HPDE6-E6E7 (cell line): ENCODE data around the gene GINS1.
"Not testable (repeated sequence)": the region's sequence is repeated elsewhere in the genome, so short reads cannot be mapped to it uniquely, and the experiment has no call there.

ENCODE experiments used
- DNase-seq: peaks from one replicate; pipeline ENCODE4 v3.0.0; 2011; ENCODE audit warnings: missing footprints; ENCODE audit errors: extremely low spot score

GINS1 gene

DNA sequence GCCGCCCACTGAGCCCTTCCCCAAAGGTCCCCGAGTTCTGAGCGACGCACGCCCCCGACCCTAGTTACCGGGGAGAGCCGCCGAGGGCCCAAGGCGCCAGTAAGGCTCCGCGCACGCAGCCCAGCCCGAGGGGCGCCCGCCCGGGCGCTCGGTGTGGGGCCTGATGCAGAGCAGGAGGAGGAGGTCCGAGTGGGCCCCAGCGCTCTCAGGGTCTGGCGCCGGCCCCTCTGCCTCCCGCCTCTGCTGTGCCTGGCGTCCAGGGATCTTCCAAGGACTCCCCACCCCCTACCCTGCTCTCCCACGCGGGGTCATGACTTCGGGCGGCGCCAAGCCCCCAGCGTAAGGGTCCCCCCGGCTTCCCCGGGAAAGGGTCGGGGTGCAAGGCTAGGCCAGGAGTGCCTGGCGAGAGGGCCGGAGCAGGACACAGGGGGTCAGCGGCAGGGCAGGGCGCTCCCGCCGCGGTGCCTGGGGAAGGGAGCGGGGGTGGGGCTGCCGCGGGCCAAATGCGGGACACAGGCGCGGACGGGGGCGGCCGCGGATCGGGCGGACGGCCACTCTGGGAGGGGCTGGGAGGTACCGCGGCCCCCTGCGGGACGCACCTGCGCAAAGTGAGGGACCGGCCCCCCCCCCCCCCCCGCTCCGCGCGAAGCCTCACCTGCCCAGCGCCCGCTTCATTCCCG is 17.5 kb upstream of the GINS1 start:
- DNase-seq = peak; percentile 17

DNA sequence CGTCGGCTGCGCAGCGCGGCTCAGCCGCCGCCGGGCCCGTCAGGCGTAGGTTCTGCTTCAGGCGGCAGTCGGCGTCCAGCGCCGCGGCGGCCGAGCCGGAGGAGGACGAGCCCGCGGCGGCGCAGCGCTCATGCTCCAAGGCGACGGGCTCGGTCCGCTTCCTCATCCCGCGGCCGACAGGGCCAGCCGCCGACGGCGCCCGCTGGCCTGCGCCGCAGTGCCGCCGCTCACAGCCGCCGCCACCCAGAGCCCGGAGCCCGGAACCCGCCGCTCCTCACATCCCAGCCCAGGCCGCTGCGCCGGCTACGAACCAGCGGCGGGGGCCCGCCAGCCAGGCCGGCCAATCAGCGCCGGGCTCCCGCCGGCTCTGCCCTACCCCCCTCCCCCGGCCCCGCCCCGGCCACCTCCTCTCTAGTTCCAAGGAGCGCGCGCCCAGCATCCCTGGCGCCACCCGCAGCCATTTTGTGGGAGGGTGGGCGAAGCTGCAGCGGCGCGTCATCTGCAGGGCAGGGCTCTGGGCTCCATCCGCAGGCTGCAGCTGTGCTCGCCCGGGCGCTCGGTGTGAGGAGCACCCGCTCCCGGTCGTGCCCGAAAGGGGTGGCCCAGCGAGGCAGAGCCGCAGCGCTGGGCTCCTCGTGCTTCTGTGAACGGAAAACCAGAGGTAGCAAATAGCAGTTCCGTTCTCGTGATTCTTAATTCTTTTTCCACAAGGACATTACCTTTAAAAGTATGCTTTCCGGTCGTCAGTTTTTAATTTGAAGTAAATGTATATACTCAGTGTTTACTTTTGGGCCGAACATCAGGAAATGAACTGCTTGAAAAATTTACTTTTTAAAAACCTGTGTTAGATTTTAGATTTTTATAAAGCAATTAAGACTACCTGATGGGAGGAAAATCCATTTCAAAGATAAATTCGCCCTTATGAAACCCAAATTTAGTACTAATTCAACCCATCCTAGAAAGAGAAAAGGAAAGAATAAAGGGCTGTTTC is 16.6 kb upstream of the GINS1 start, which contains the start of gene ABHD12:
ABHD12 (minus strand) TSS at position 298 of the 991 bp plus-strand sequence; CDS start at position 166, 132 bp downstream.
- DNase-seq = peak; percentile 99

DNA sequence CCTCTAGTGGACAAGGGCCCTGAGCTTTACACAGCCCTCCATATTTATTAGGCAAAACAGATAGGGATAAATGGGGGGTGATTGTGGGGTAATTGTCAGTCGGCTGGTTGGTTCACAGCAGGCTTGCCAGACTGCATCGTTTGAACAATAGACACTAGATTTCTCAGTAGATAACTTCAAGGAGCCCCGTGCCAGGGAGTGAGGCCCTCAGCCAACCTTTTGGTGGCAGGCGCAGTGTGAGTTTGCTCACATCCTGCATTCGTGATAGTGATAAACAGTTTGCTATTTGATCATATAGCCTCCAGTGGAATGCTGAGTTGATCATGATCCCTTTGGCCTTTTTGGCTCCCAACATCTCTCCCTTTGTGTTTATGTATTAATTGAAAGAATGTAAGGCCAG is 13.2 kb upstream of the GINS1 start:
- no peak for DNase-seq

DNA sequence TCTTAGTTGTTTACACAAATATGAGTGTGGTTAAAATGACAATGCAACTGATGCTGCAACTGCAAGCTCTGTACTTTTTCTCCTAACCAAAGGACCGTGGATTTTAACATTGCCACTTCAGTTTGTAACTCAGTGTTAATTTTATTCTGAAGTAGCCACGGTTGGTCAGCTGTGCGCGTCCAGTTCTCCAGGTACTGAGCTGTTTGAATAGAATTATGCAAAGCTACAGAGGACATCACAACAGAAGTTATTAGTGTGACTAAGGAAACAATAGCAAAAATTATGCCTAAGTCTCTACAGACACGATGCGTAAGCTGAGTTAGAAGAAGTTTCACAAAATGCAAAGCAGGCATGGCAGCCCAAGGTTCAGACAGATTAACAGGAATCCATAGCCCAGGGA is 12.5 kb upstream of the GINS1 start:
- no peak for DNase-seq

DNA sequence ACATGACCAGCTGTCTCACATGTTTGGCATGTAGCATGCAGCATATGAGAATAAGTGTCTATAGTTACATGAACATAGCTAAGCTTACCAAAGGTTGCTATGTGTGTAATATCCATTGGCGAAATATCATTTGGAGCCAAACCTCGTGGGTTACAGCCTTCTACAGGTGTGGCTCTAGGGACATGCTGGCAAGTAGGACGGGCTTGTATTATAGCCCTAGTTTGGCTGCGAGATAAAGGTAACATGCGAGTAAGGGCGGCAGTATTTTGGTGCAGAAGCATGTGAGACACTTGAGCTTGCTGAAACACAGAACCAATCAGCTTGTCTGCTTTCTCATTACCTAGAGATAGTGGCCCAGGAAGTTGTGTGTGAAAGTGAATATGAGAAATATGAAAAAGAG is 10.4 kb upstream of the GINS1 start:
- no peak for DNase-seq

DNA sequence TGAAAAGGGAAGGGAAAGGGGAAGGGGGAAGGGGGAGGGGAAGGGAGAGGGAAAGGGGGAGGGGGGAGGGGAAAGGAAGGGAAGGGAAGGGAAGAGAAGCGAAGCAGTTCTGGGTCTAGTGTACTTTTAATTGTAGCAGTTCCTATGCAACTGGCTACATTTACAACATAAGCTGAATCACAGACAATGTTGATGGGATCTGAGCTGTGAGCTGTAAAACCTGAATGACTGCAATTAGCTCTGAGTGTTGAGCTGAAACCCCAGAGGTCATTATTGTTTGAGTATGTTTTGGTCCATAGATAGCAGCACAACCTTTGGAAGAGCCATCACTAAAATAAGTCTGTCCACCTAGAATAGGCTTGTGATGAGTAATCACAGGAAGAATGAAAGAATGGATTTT is 9.7 kb upstream of the GINS1 start:
- DNase-seq = no peak

DNA sequence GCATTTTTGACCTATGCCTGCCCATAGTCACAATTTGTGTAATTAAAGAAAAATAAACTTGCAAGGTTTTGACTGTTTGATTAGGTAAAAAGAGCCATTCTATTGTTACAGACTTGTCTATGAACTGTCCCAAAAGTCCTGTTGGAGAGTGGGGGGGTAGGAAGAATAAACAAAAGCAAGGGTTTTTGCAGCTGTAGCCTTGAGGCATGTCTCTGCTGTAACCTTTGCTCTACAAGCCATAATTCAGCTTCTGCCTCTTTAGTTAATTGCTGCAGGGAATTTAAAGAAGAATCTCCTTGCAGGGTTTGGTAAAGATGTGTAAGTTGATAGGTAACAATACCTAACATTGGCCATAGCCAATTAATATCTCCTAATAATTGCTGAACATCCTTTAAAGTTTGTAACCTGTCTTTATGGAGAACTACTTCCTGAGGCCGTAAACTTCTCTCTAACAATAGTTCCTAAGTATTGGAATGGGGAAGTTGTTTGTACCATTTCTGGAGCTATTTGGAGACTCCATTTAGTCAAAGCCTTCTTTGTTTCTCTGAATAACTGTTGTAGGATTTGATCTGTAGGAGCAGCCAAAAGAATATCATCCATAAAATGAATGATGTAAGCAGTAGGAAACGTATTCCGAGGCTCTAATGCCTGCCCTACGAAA is 9.0 kb upstream of the GINS1 start:
- DNase-seq = no peak

DNA sequence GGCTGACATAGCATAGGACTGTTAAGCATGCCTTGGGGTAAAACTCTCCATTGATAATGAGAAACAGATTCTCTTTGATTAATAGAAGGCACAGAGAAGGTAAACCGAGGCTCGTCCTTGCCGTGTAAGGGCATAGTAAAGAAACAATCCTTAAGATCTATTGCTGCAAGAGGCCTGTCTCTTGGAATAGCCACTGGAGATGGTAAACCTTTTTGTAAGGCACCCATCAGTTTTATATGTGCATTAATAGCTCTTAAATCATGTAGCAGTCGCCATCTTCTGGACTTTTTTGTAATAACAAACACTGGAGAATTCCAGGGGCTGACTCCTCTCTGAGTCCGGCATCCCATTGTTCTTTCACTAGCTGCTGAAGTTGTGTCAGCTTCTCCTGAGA is 8.4 kb upstream of the GINS1 start:
- peak; percentile 71 for DNase-seq

DNA sequence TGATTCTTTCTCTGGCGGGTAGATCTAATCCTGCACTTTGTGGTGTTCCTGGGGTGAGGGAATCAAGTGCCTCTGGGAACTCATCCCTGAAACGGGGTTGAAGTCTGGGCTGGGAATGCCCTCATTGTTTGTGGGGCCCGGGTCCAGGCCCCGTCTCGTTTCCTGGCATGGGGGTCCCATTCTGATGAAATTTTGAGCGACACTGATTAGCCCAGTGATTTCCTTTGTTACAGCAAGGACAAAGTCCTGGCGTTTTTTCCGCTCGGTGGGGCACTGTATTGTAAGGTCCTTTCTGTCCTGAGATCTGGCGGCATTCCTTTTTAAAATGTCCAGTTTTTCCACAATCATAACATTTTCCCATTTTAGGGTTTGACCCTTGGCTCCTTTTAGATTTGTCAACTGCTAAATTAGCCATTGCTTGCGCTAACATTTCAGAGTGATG is 7.2 kb upstream of the GINS1 start:
- not testable (repeated sequence) for DNase-seq

DNA sequence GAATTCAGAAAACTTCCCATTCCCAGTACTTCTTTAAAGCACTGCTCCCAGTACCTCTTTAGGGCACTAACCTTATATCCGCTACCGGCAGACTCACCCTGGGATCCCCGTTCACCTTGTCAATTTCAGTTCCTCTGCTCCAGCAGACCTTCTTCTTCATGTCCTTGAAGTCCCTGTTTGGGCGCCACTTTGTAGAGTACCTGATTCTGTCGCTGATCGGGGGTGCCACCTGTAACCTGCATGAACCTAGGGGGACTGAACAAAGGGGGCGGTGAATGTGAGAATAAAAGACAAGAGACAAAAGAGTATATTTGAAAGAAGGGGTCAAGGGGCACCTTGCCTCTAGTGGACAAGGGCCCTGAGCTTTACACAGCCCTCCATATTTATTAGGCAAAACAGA is 4.9 kb upstream of the GINS1 start:
- DNase-seq = no peak

DNA sequence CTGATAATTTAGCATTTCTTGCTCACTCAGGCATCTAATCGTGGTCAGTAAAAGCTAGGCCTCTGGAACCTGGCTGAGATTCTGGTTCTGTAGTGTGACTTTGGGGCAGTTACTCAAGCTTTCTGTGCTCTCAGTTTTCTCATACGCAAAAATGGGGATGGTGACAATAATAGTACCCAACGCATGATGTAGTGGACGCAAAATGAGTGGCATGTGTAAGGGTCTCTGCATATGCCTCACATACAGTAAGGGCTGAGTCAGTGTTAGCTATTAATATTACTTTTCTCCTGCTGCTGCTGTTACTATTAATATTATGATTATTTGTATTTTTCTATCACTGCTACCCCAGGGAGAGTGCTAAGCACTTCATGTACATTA is 686 bp downstream of the GINS1 start:
- no peak for DNase-seq

DNA sequence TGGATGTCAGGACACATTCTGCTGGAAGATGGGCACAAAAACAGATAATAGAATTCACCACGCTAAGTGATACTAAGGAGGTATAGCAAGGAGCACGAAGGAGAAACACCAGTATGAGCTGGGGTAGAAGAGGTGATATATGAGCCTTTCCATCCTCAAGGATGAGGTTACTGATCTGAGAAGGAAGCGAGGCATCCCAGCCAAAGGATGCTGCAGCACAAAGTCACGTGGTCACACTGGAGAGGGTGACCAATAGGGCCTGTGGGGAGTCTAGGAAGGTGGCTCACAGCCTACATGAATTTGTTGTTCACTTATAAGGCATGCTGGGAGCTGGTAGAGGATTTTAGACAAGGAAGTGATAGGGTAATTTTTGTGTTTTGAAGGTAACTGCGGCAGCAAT is 1.4 kb downstream of the GINS1 start:
- no peak for DNase-seq

DNA sequence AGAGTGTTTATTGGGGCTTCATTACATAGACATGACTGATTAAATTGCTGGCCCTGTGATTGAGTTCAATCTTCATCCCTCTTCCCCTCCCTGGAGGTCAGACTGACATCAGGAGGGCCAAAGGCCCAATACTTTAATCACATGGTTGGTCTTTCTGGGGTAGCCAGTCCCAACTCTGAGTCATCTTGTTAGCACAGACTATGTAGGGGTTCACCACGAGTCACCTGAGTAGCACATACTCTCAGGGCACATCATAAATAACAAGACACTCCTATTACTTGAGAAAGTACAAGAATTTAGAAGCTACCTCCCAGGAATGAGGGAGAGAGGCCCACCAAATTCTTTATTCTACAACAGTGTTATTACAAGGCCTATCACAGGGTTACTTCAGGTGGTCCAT is 11.3 kb downstream of the GINS1 start:
- no peak for DNase-seq

DNA sequence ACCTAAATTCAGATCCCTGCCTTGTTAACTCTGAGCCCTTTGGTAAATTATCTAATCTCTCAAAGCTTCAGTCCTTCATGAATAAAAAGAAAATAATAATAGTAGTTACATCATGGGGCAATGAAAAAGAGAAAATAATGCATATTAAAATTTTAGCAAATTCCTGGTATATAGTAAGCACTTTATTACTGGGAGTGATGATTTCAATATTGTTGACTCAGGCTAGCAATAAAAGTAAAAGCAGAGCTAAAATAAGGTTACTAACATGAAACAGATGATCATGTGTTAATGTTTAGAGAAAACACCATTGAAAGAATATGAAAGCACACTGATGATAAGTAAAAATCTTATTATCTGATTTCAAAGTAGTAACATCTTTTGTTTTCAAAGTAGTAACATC is 13.6 kb downstream of the GINS1 start:
- DNase-seq = no peak

DNA sequence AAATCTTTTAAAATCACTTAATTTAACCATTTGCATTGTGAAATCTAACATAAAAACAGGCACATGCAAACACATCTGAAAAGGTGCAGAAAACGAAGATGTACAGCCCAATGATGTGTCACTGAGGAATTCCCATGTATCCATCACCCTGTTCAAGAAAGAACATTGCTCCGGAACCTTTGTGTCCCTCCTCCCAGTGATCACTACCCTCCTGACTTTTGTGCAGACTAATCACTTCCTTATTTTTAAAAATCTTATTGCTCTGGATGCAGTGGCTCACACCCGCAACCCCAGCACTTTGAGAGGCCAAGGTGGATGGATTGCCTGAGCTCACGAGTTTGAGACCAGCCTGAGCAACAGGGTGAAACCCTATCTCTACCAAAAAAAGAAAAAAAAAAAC is 14.6 kb downstream of the GINS1 start:
- DNase-seq = no peak

DNA sequence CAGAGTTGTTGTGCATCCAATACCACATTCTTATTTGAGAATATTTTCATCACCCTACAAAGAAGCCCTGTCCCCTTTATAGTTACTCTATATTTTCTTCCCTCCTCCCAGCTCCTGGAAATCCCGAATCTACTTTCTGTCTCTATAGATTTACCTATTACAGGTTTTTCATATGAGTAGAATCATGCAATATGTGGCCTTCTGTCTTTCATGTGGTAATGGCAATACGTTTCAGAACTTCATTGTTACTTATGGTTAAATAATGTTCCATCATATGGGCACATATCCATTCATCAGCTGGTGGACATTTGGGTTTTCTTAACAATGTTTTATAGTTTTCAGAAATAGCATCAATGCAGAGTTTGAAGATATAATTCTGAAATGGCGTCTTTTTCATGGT is 17.1 kb downstream of the GINS1 start:
- no peak for DNase-seq

DNA sequence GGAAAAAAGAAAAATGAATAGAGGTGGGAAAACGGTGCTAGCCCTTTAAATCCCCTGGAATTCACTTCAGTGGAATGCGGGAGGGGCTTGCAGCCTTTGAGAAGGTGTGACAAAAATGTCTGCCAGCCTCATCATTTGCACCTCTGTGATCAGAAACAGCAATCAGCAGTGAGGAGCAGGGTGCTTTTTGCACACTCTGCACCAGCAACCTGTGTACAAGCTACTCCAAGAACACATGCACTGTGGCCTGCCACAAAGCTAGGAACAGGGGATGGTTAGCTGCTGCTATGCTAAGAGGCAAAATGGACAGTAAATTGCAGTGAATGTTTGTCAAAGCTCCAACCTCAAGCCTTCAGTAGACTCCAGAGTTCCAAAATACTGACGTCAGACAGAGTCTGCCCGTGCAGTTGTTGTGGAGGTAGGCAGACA is 29.7 kb downstream of the GINS1 start:
- DNase-seq = no peak

DNA sequence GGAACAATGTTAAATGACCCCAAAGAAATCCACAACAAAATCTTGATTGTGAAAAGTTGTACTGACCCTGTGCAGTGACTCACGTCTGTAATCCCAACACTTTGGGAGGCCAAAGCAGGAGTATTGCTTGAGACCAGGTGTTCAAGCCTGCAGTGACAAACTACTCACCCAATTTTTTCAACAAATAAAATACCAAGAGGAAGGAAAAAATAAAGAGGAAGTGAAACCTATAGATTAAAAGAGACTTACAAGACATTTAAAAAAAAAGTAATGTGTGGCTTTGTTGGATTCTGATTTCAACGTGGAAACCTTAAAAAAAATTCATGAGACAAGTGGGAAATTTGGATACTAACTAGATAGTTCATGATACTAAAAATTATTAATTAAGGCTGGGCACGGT is 31.9 kb downstream of the GINS1 start:
- no peak for DNase-seq

DNA sequence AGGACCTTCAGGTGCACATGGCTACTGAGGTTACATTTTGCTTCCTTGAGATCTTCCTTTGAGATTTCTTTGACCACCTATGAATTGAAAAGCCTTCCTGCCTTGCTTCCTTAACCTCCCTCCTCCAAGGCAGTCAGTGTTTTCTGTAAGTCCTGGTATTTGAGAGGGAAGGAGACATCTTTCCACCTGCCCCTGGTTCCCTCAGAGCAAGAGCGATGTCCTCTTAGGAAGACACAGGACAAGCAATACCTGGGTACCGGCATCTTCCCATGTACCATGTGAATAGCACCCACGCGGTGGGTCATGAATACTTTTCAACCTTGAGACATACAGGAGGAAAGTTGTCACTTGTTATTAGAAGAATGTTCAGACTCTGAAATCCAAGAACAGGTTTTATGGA is 37.1 kb downstream of the GINS1 start:
- no peak for DNase-seq

DNA sequence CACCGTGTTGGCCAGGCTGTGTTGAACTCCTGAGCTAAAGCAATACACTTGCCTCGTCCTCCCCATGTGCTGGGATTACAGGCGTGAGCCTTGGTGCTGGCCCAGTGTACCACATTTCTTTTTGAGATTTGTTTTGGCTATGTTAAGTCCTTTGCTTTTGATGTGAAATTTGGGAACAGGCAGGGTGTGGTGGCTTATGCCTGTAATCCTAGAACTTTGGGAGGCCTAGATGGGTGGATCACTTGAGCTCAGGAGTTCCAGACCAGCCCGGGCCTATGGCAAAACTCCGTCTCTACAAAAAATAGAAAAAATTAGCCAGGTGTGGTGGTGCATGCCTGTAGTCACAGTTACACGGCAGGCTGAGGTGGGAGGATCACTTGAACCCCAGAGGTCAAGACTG is 40.2 kb downstream of the GINS1 start:
- DNase-seq = no peak

DNA sequence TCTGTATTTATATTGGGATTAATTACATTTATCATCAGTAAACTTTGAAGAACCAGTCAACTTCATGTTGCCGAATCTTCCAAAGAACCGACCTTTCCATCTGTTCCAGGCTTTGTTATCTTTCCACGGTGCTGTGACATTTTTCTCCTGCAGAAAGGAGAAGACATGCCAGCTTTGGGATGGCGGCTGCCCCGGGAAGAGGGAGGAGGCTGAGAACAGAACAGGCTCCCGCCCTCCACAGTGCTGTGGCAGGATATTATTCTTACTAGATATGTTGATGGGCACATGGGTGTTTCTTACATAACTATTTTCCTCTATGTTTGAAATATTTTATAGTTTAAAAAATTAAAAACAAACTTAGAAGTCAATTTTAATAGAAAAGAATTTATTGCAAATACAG is 44.9 kb downstream of the GINS1 start:
- no peak for DNase-seq

DNA sequence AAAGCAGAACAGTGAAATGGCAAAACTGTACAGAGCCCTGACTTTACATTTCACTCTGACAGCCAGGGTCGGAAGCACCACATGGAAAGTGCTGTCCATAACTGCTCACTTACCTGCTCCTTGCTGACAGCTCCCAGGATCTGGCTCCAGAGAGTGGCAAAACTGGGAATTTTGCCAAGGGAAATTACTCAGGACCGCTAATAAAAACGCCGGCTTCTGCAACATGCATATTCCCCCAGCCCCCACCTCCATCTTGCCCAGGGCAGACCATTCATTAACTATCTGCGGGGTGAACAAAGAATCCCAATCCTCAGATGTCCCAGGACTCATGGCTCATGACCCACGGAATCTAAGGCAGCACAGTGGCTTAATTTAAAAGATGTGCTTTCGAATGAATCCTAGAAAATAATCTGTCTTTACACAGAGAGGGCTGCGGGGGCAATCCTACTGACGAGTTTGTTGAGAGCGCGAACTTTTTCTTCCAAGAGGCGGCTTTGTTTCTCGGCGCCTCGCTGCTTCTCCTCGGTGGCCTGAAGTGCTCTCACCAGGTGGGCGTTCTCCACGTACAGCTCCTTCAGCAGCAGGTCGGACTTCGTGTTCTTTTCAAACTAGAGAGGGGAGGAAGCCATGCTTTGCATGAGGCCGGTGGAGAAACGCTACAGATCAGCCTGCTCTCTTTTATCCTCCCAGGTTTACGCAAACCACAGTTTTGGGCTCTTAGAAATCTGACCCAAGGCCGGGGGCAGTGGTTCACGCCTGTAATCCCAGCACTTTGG is 45.8 kb downstream of the GINS1 start:
- DNase-seq = no peak
